ENCODE measurements around the gene PSMA5. TPM values are rescaled to one million over a fixed set of nuclear protein-coding genes. Genes with fewer than 3 reads are reported as not detected.
A peak's percentile ranks its signal among the peaks of the same experiment; 100 is the strongest.

PSMA5 gene
- total and polyA plus RNA-seq, 7 experiments from 2014 or later: 38.3 to 203 (median 76.4) TPM

GRCh38 chr1:109468903-109469302 lies 42.7 kb upstream of the PSMA5 start:
- peaks cover 66 to 87% (median 73%) of the 10 kb centered on the region in 5 donors for H3K27me3 Mint-ChIP-seq
- Histone ChIP-seq H3K27me3 (ENCODE audit: control insufficient read depth in 2 of 2, insufficient read depth in 2 of 2, low read length in 2 of 2) (peaks cover 15 to 16% of the 10 kb centered on the region in 2 donors), H3K9me3 (ENCODE audit: control insufficient read depth in 2 of 3, low read length in 3 of 3) (no peaks in the 10 kb centered on the region), H3K27ac (ENCODE audit: low read depth, low read length) (no peak overlapping the region), H3K4me3 (ENCODE audit: low read length) (no peak overlapping the region), H3K36me3 (ENCODE audit: control insufficient read depth in 2 of 3, insufficient read depth in 3 of 3, low read length in 3 of 3) (no peaks in the 10 kb centered on the region), H3K4me1 (ENCODE audit: control insufficient read depth in 2 of 2, insufficient read depth in 2 of 2, low read length in 2 of 2) (peaks cover 0 to 3% of the 10 kb centered on the region in 2 donors)
- ATAC-seq: no peak
- ChIA-PET CTCF (no interaction called here), POLR2A (interaction anchor here (0.7 to 0.9 kb wide), 2 partner anchors 19 to 280 kb away, joined by 3 read pairs; no protein-coding TSS in a partner anchor)
- no peak for DNase-seq
- H3K4me3 Mint-ChIP-seq: no peak overlapping the region
- no peak overlapping the region for H3K27ac Mint-ChIP-seq
- no peaks in the 10 kb centered on the region for H3K36me3 Mint-ChIP-seq
- H3K9me3 Mint-ChIP-seq: no peaks in the 10 kb centered on the region
- peaks cover 0 to 11% (median 7%) of the 10 kb centered on the region in 7 donors for H3K4me1 Mint-ChIP-seq
- intact Hi-C loops (cut with micrococcal nuclease): loop anchor here (5.0 kb wide), 1 partner anchor 42 kb away; the partner anchor contains the start of gene PSMA5 (in 2 of the 2)

GRCh38 chr1:109468061-109468460 lies 41.8 kb upstream of the PSMA5 start:
- intact Hi-C loops (cut with micrococcal nuclease): loop anchor here (5.0 kb wide), 1 partner anchor 41 kb away; the partner anchor contains the start of gene PSMA5 (in 2 of the 2)
- Histone ChIP-seq H3K9me3 (ENCODE audit: control insufficient read depth in 2 of 3, low read length in 3 of 3) (no peaks in the 10 kb centered on the region), H3K4me1 (ENCODE audit: control insufficient read depth in 2 of 2, insufficient read depth in 2 of 2, low read length in 2 of 2) (peaks cover 0 to 3% of the 10 kb centered on the region in 2 donors), H3K27me3 (ENCODE audit: control insufficient read depth in 2 of 2, insufficient read depth in 2 of 2, low read length in 2 of 2) (peaks cover 14 to 16% of the 10 kb centered on the region in 2 donors), H3K36me3 (ENCODE audit: control insufficient read depth in 2 of 3, insufficient read depth in 3 of 3, low read length in 3 of 3) (no peaks in the 10 kb centered on the region), H3K4me3 (ENCODE audit: low read length) (no peak overlapping the region), H3K27ac (ENCODE audit: low read depth, low read length) (no peak overlapping the region)
- no peaks in the 10 kb centered on the region for H3K36me3 Mint-ChIP-seq
- no peak for ATAC-seq
- H3K27ac Mint-ChIP-seq: no peak overlapping the region
- DNase-seq: no peak
- H3K27me3 Mint-ChIP-seq: peaks cover 68 to 89% (median 72%) of the 10 kb centered on the region in 5 donors
- CTCF ChIA-PET: no interaction called here
- POLR2A ChIA-PET: no interaction called here
- H3K4me3 Mint-ChIP-seq: peak overlapping the region in 6 of 10 donors; percentile 11 to 84 (median 68)
- H3K4me1 Mint-ChIP-seq: peaks cover 0 to 11% (median 7%) of the 10 kb centered on the region in 7 donors
- H3K9me3 Mint-ChIP-seq: no peaks in the 10 kb centered on the region

GRCh38 chr1:109467301-109467777 lies 41.1 kb upstream of the PSMA5 start:
- Histone ChIP-seq H3K36me3 (ENCODE audit: control insufficient read depth in 2 of 3, insufficient read depth in 3 of 3, low read length in 3 of 3) (no peaks in the 10 kb centered on the region), H3K27ac (ENCODE audit: low read depth, low read length) (no peak overlapping the region), H3K9me3 (ENCODE audit: control insufficient read depth in 2 of 3, low read length in 3 of 3) (no peaks in the 10 kb centered on the region), H3K4me1 (ENCODE audit: control insufficient read depth in 2 of 2, insufficient read depth in 2 of 2, low read length in 2 of 2) (peaks cover 0 to 3% of the 10 kb centered on the region in 2 donors), H3K27me3 (ENCODE audit: control insufficient read depth in 2 of 2, insufficient read depth in 2 of 2, low read length in 2 of 2) (peaks cover 11 to 16% of the 10 kb centered on the region in 2 donors), H3K4me3 (ENCODE audit: low read length) (no peak overlapping the region)
- H3K27me3 Mint-ChIP-seq: peaks cover 65 to 88% (median 75%) of the 10 kb centered on the region in 5 donors
- intact Hi-C loops (cut with micrococcal nuclease): loop anchor here (5.0 kb wide), 1 partner anchor 40 kb away; the partner anchor contains the start of gene PSMA5 (in 2 of the 2)
- H3K9me3 Mint-ChIP-seq: no peaks in the 10 kb centered on the region
- H3K4me1 Mint-ChIP-seq: peaks cover 0 to 11% (median 7%) of the 10 kb centered on the region in 7 donors
- peak overlapping the region in 9 of 10 donors; percentile 14 to 84 (median 68) for H3K4me3 Mint-ChIP-seq
- ChIA-PET CTCF (no interaction called here), POLR2A (no interaction called here)
- DNase-seq: no peak
- ATAC-seq: no peak
- H3K27ac Mint-ChIP-seq: no peak overlapping the region
- no peaks in the 10 kb centered on the region for H3K36me3 Mint-ChIP-seq

- H3K27ac Mint-ChIP-seq: peak within 1 kb of the TSS in 3 of 9 donors; percentile 31 to 73 (median 67)
- peak; percentile 40 for ATAC-seq
Measured at GRCh38 chr1:109466452-109467300, 40.4 kb upstream of the PSMA5 start, which contains the start of gene SYPL2. SYPL2 (plus strand) TSS chr1:109466546; CDS start chr1:109466844, 298 bp downstream.

GRCh38 chr1:109466125-109466451 lies 39.8 kb upstream of the PSMA5 start:
- DNase-seq (peak in 1 of 9 donors; percentile 17), ATAC-seq (no peak)
- Histone ChIP-seq H3K27me3 (ENCODE audit: control insufficient read depth in 2 of 2, insufficient read depth in 2 of 2, low read length in 2 of 2) (peaks cover 9 to 16% of the 10 kb centered on the region in 2 donors), H3K4me1 (ENCODE audit: control insufficient read depth in 2 of 2, insufficient read depth in 2 of 2, low read length in 2 of 2) (peaks cover 0 to 3% of the 10 kb centered on the region in 2 donors), H3K9me3 (ENCODE audit: control insufficient read depth in 2 of 3, low read length in 3 of 3) (no peaks in the 10 kb centered on the region), H3K27ac (ENCODE audit: low read depth, low read length) (no peak overlapping the region), H3K36me3 (ENCODE audit: control insufficient read depth in 2 of 3, insufficient read depth in 3 of 3, low read length in 3 of 3) (no peaks in the 10 kb centered on the region), H3K4me3 (ENCODE audit: low read length) (peak overlapping the region; percentile 44)
- H3K4me1 Mint-ChIP-seq: peaks cover 0 to 11% (median 7%) of the 10 kb centered on the region in 7 donors
- peaks cover 68 to 89% (median 79%) of the 10 kb centered on the region in 5 donors for H3K27me3 Mint-ChIP-seq
- intact Hi-C loops (cut with micrococcal nuclease): loop anchor here (5.0 kb wide), 1 partner anchor 39 kb away; the partner anchor contains the start of gene PSMA5 (in 2 of the 2)
- H3K36me3 Mint-ChIP-seq: no peaks in the 10 kb centered on the region
- ChIA-PET CTCF (no interaction called here), POLR2A (no interaction called here)
- H3K27ac Mint-ChIP-seq: peak overlapping the region in 3 of 9 donors; percentile 31 to 73 (median 67)
- no peaks in the 10 kb centered on the region for H3K9me3 Mint-ChIP-seq
- H3K4me3 Mint-ChIP-seq: peak overlapping the region; percentile 45 to 89 (median 82)

More at GRCh38 chr1:109466452-109467300, 40.4 kb upstream of the PSMA5 start, which contains the start of gene SYPL2:
- no peaks in the 10 kb centered on the region for H3K9me3 Mint-ChIP-seq
- no peaks in the 10 kb centered on the region for H3K36me3 Mint-ChIP-seq
- Histone ChIP-seq H3K9me3 (ENCODE audit: control insufficient read depth in 2 of 3, low read length in 3 of 3) (no peaks in the 10 kb centered on the region), H3K36me3 (ENCODE audit: control insufficient read depth in 2 of 3, insufficient read depth in 3 of 3, low read length in 3 of 3) (no peaks in the 10 kb centered on the region), H3K27ac (ENCODE audit: low read depth, low read length) (no peak within 1 kb of the TSS), H3K4me1 (ENCODE audit: control insufficient read depth in 2 of 2, insufficient read depth in 2 of 2, low read length in 2 of 2) (peaks cover 0 to 3% of the 10 kb centered on the region in 2 donors), H3K4me3 (ENCODE audit: low read length) (peak within 1 kb of the TSS; percentile 44), H3K27me3 (ENCODE audit: control insufficient read depth in 2 of 2, insufficient read depth in 2 of 2, low read length in 2 of 2) (peaks cover 11 to 16% of the 10 kb centered on the region in 2 donors)
- intact Hi-C loops (cut with micrococcal nuclease): loop anchor here (5.0 kb wide), 1 partner anchor 39 kb away; the partner anchor contains the start of gene PSMA5 (in 2 of the 2)
- H3K27me3 Mint-ChIP-seq: peaks cover 68 to 90% (median 78%) of the 10 kb centered on the region in 5 donors
- ChIA-PET CTCF (no interaction called here), POLR2A (no interaction called here)
- DNase-seq: peak in 1 of 9 donors; percentile 8
- peaks cover 0 to 11% (median 7%) of the 10 kb centered on the region in 7 donors for H3K4me1 Mint-ChIP-seq
- peak within 1 kb of the TSS; percentile 45 to 89 (median 84) for H3K4me3 Mint-ChIP-seq

GRCh38 chr1:109457819-109458218 lies 31.6 kb upstream of the PSMA5 start:
- Mint-ChIP-seq H3K9me3 (peaks cover 0 to 36% (median 14%) of the 10 kb centered on the region in 11 donors), H3K36me3 (peaks cover 0 to 13% (median 3%) of the 10 kb centered on the region in 5 donors), H3K4me3 (no peak overlapping the region), H3K27me3 (peaks cover 33 to 61% (median 48%) of the 10 kb centered on the region in 5 donors), H3K27ac (no peak overlapping the region), H3K4me1 (no peaks in the 10 kb centered on the region)
- ATAC-seq (no peak), DNase-seq (no peak)
- Histone ChIP-seq H3K36me3 (ENCODE audit: control insufficient read depth in 2 of 3, insufficient read depth in 3 of 3, low read length in 3 of 3) (no peaks in the 10 kb centered on the region), H3K4me1 (ENCODE audit: control insufficient read depth in 2 of 2, insufficient read depth in 2 of 2, low read length in 2 of 2) (no peaks in the 10 kb centered on the region), H3K9me3 (ENCODE audit: control insufficient read depth in 2 of 3, low read length in 3 of 3) (peaks cover 0 to 4% (median 0%) of the 10 kb centered on the region in 3 experiments), H3K4me3 (ENCODE audit: low read length) (no peak overlapping the region), H3K27me3 (ENCODE audit: control insufficient read depth in 2 of 2, insufficient read depth in 2 of 2, low read length in 2 of 2) (no peaks in the 10 kb centered on the region), H3K27ac (ENCODE audit: low read depth, low read length) (no peak overlapping the region)
- intact Hi-C loops (cut with micrococcal nuclease): no loop called here
- ChIA-PET POLR2A (no interaction called here), CTCF (no interaction called here)

All from naive thymus-derived CD4-positive, alpha-beta T cell (primary cell).